HG03159 (cell line): ENCODE data around the gene DNAH2.
"Not testable (repeated sequence)": the region's sequence is repeated elsewhere in the genome, so short reads cannot be mapped to it uniquely, and the experiment has no call there.

Experiments used
- ATAC-seq: cut with Tn5 transposase; IDR thresholded peaks from one replicate; pipeline ENCODE4 v1.9.1; 2021; ENCODE audit warnings: mild to moderate bottlenecking, moderate library complexity; ENCODE audit not compliant: unreplicated experiment

The DNAH2 gene

GRCh38 chr17:7769854-7770253 is 52.3 kb downstream of the DNAH2 start:
- no peak for ATAC-seq

GRCh38 chr17:7774055-7774521 is 56.5 kb downstream of the DNAH2 start:
- no peak for ATAC-seq

GRCh38 chr17:7775051-7775450 is 57.5 kb downstream of the DNAH2 start:
- no peak for ATAC-seq

GRCh38 chr17:7777017-7777416 is 59.5 kb downstream of the DNAH2 start:
- no peak for ATAC-seq

GRCh38 chr17:7780736-7781135 is 63.2 kb downstream of the DNAH2 start:
- no peak for ATAC-seq

GRCh38 chr17:7781429-7781828 is 63.9 kb downstream of the DNAH2 start:
- no peak for ATAC-seq

GRCh38 chr17:7782240-7782639 is 64.7 kb downstream of the DNAH2 start:
- ATAC-seq, result no peak

GRCh38 chr17:7786866-7787265 is 69.3 kb downstream of the DNAH2 start:
- ATAC-seq, result no peak

- ATAC-seq, result no peak
These were observed 71.6 kb downstream of the DNAH2 start for GRCh38 chr17:7789131-7789530.

- no peak for ATAC-seq
These were observed 72.6 kb downstream of the DNAH2 start for GRCh38 chr17:7790150-7790549.

- no peak for ATAC-seq
These were observed 75.1 kb downstream of the DNAH2 start for GRCh38 chr17:7792611-7793010.

- no peak for ATAC-seq
These were observed 76.6 kb downstream of the DNAH2 start for GRCh38 chr17:7794075-7794663.

GRCh38 chr17:7797976-7798375 is 80.4 kb downstream of the DNAH2 start:
- ATAC-seq, result no peak

- no peak for ATAC-seq
These were observed 81.3 kb downstream of the DNAH2 start for GRCh38 chr17:7798839-7799238.

GRCh38 chr17:7803981-7804380 is 86.4 kb downstream of the DNAH2 start:
- ATAC-seq, result no peak

GRCh38 chr17:7806587-7806986 is 89.0 kb downstream of the DNAH2 start:
- ATAC-seq, result no peak

- no peak for ATAC-seq
These were observed 89.7 kb downstream of the DNAH2 start for GRCh38 chr17:7807206-7807605.

- ATAC-seq, result no peak
These were observed 91.7 kb downstream of the DNAH2 start for GRCh38 chr17:7809086-7809790.

GRCh38 chr17:7809791-7810343 is 92.3 kb downstream of the DNAH2 start:
- ATAC-seq, result not testable (repeated sequence)

GRCh38 chr17:7811251-7811650 is 93.7 kb downstream of the DNAH2 start:
- no peak for ATAC-seq

GRCh38 chr17:7814969-7815368 is 97.4 kb downstream of the DNAH2 start:
- no peak for ATAC-seq

- no peak for ATAC-seq
These were observed 99.5 kb downstream of the DNAH2 start for GRCh38 chr17:7816926-7817642.
